ENCODE measurements around the gene SLC10A7.

Gene SLC10A7

GRCh38 chr4:146261041-146261440 lies 260.7 kb downstream of the SLC10A7 start:
- H2AFZ ChIP-seq (ENCODE audit: low read depth, low read length) = no peak overlapping the region
- no peaks in the 10 kb centered on the region for H3K79me2 ChIP-seq (ENCODE audit: low read length)
- no peaks in the 10 kb centered on the region for H4K20me1 ChIP-seq (ENCODE audit: insufficient read depth, low read length)
- TF ChIP-seq EZH2phosphoT487 (IDR thresholded peaks at IDR 0.05; ENCODE audit: low read depth) (no peak), CTCF (IDR thresholded peaks at IDR 0.05; ENCODE audit: low read depth, low read length) (no peak)
- no peaks in the 10 kb centered on the region for H3K36me3 ChIP-seq (replicated peaks; ENCODE audit: low read depth, low read length)
- H3K27me3 ChIP-seq (ENCODE audit: low read depth, low read length) = no peaks in the 10 kb centered on the region
- no peaks in the 10 kb centered on the region for H3K9me3 ChIP-seq (ENCODE audit: insufficient read depth, low read length)
- no peaks in the 10 kb centered on the region for H3K4me1 ChIP-seq (ENCODE audit: low read length)
- no peak overlapping the region for H3K9ac ChIP-seq (ENCODE audit: low read length)
- H3K4me2 ChIP-seq (ENCODE audit: low read length) = no peak overlapping the region
- H3K4me3 ChIP-seq (ENCODE audit: low read length) = no peak overlapping the region
- H3K27ac ChIP-seq (ENCODE audit: low read length) = no peak overlapping the region

- TF ChIP-seq CTCF (IDR thresholded peaks at IDR 0.05; ENCODE audit: low read depth, low read length) (no peak), EZH2phosphoT487 (IDR thresholded peaks at IDR 0.05; ENCODE audit: low read depth) (no peak)
- Histone ChIP-seq H3K4me2 (ENCODE audit: low read length) (no peak overlapping the region), H3K27me3 (ENCODE audit: low read depth, low read length) (no peaks in the 10 kb centered on the region), H3K79me2 (ENCODE audit: low read length) (no peaks in the 10 kb centered on the region), H3K36me3 (replicated peaks; ENCODE audit: low read depth, low read length) (no peaks in the 10 kb centered on the region), H3K27ac (ENCODE audit: low read length) (no peak overlapping the region), H3K9me3 (ENCODE audit: insufficient read depth, low read length) (no peaks in the 10 kb centered on the region), H3K4me3 (ENCODE audit: low read length) (no peak overlapping the region), H4K20me1 (ENCODE audit: insufficient read depth, low read length) (no peaks in the 10 kb centered on the region), H3K9ac (ENCODE audit: low read length) (no peak overlapping the region), H2AFZ (ENCODE audit: low read depth, low read length) (no peak overlapping the region), H3K4me1 (ENCODE audit: low read length) (no peaks in the 10 kb centered on the region)
Observed at GRCh38 chr4:146260521-146260920, 261.2 kb downstream of the SLC10A7 start.

- Histone ChIP-seq H3K4me1 (ENCODE audit: low read length) (no peaks in the 10 kb centered on the region), H3K27ac (ENCODE audit: low read length) (no peak overlapping the region), H3K36me3 (replicated peaks; ENCODE audit: low read depth, low read length) (no peaks in the 10 kb centered on the region), H2AFZ (ENCODE audit: low read depth, low read length) (no peak overlapping the region), H3K27me3 (ENCODE audit: low read depth, low read length) (no peaks in the 10 kb centered on the region), H3K4me3 (ENCODE audit: low read length) (no peak overlapping the region), H3K9ac (ENCODE audit: low read length) (no peak overlapping the region), H3K9me3 (ENCODE audit: insufficient read depth, low read length) (no peaks in the 10 kb centered on the region), H3K4me2 (ENCODE audit: low read length) (no peak overlapping the region), H3K79me2 (ENCODE audit: low read length) (no peaks in the 10 kb centered on the region), H4K20me1 (ENCODE audit: insufficient read depth, low read length) (no peaks in the 10 kb centered on the region)
- no peak for TF ChIP-seq EZH2phosphoT487 (IDR thresholded peaks at IDR 0.05; ENCODE audit: low read depth)
- TF ChIP-seq CTCF (IDR thresholded peaks at IDR 0.05; ENCODE audit: low read depth, low read length) = no peak
Observed at GRCh38 chr4:146257511-146257910, 264.2 kb downstream of the SLC10A7 start.

- no peaks in the 10 kb centered on the region for H3K27me3 ChIP-seq (ENCODE audit: low read depth, low read length)
- H3K9ac ChIP-seq (ENCODE audit: low read length) = no peak overlapping the region
- no peaks in the 10 kb centered on the region for H3K9me3 ChIP-seq (ENCODE audit: insufficient read depth, low read length)
- no peak overlapping the region for H3K4me2 ChIP-seq (ENCODE audit: low read length)
- H3K79me2 ChIP-seq (ENCODE audit: low read length) = no peaks in the 10 kb centered on the region
- no peaks in the 10 kb centered on the region for H3K4me1 ChIP-seq (ENCODE audit: low read length)
- H4K20me1 ChIP-seq (ENCODE audit: insufficient read depth, low read length) = no peaks in the 10 kb centered on the region
- no peaks in the 10 kb centered on the region for H3K36me3 ChIP-seq (replicated peaks; ENCODE audit: low read depth, low read length)
- H2AFZ ChIP-seq (ENCODE audit: low read depth, low read length) = no peak overlapping the region
- H3K4me3 ChIP-seq (ENCODE audit: low read length) = no peak overlapping the region
- TF ChIP-seq CTCF (IDR thresholded peaks at IDR 0.05; ENCODE audit: low read depth, low read length) (no peak), EZH2phosphoT487 (IDR thresholded peaks at IDR 0.05; ENCODE audit: low read depth) (no peak)
- no peak overlapping the region for H3K27ac ChIP-seq (ENCODE audit: low read length)
Observed at GRCh38 chr4:146256328-146256727, 265.4 kb downstream of the SLC10A7 start.
